ENCODE data around the gene CAMK2A. TPM values are rescaled to one million over a fixed set of nuclear protein-coding genes. Genes with fewer than 3 reads are reported as not detected.
A peak's percentile ranks its signal among the peaks of the same experiment; 100 is the strongest.

Gene CAMK2A
- total RNA-seq, 6 experiments from 2014 or later = 0.10 to 0.26 (median 0.23) TPM; not detected in 3

DNA sequence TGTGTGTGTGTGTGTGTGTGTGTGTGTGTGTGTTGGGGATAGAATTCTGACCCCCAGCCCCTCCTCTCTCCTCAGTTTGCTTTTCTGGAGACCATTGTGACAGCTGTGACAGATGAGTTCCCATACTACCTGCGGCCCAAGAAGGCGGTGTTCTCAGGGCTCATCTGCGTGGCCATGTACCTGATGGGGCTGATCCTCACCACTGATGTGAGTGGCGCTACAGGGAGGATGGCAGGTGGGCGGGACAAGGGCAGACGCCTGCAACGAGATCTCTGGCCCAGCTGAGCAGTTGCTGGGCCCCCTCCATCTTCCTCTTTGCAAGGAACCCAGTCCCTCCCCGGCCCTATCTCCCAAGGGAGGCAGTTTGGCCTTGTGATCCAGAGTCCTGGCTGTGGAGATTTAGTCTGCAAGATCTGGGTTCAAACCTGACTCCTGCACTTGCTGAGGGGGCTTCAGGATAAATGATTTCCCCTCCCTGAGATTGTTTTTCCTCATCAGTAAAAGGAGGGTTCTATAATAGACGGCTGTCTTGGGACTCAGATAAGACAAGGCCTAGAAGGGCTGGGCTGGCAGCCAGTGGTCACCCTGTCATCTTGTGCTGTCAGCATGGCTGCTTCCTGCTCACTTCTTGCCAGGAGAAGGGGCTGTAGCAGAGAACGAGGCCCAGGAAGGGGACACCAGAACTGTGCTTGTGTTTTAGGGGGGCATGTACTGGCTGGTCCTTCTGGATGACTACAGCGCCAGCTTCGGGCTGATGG lies 85.6 kb downstream of the CAMK2A start:
- peak in 1 of 4 donors; percentile 23 for ATAC-seq
- Histone ChIP-seq H3K4me1 (no peaks in the 10 kb centered on the region), H3K9me3 (no peaks in the 10 kb centered on the region), H3K4me3 (no peak overlapping the region), H3K36me3 (no peaks in the 10 kb centered on the region), H3K27ac (no peak overlapping the region), H3K27me3 (no peaks in the 10 kb centered on the region)
- 83% methylated on average over 4 of the region's 12 CpGs for WGBS (ENCODE audit: insufficient coverage, low coverage, low lambda C conversion rate, missing lambda C conversion rate)
- intact Hi-C loops (cut with DNase I) = no loop called here
- DNase-seq = no peak
- TF ChIP-seq POLR2A (IDR thresholded peaks at IDR 0.05) = no peak
- TF ChIP-seq, protein P1, sequence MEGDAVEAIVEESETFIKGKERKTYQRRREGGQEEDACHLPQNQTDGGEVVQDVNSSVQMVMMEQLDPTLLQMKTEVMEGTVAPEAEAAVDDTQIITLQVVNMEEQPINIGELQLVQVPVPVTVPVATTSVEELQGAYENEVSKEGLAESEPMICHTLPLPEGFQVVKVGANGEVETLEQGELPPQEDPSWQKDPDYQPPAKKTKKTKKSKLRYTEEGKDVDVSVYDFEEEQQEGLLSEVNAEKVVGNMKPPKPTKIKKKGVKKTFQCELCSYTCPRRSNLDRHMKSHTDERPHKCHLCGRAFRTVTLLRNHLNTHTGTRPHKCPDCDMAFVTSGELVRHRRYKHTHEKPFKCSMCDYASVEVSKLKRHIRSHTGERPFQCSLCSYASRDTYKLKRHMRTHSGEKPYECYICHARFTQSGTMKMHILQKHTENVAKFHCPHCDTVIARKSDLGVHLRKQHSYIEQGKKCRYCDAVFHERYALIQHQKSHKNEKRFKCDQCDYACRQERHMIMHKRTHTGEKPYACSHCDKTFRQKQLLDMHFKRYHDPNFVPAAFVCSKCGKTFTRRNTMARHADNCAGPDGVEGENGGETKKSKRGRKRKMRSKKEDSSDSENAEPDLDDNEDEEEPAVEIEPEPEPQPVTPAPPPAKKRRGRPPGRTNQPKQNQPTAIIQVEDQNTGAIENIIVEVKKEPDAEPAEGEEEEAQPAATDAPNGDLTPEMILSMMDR (IDR thresholded peaks at IDR 0.05) = no peak

DNA sequence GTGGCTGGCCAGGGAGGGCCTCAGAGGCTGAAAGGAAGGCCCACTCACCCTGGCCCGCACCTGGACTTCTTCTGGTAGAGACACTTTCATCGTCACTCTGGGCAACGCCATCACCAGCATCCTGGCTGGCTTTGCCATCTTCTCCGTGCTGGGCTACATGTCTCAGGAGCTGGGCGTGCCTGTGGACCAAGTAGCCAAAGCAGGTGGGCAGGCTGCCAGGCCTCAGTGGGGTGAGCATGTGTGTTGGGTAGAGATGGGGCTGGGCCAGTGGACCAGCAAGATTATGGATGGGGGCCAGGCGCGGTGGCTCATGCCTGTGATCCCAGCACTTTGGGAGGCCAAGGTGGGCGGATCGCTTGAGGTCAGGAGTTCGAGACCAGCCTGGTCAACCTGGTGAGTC lies 87.1 kb downstream of the CAMK2A start:
- TF ChIP-seq, protein P1 (IDR thresholded peaks at IDR 0.05) = no peak
- TF ChIP-seq POLR2A (IDR thresholded peaks at IDR 0.05) = no peak
- Histone ChIP-seq H3K27me3 (no peaks in the 10 kb centered on the region), H3K27ac (no peak overlapping the region), H3K4me3 (no peak overlapping the region), H3K36me3 (no peaks in the 10 kb centered on the region), H3K9me3 (no peaks in the 10 kb centered on the region), H3K4me1 (no peaks in the 10 kb centered on the region)
- intact Hi-C loops (cut with DNase I) = no loop called here
- WGBS (ENCODE audit: insufficient coverage, low coverage, low lambda C conversion rate, missing lambda C conversion rate) = no CpG with 5 or more reads among the region's 10 CpGs
- DNase-seq = no peak
- no peak for ATAC-seq

DNA sequence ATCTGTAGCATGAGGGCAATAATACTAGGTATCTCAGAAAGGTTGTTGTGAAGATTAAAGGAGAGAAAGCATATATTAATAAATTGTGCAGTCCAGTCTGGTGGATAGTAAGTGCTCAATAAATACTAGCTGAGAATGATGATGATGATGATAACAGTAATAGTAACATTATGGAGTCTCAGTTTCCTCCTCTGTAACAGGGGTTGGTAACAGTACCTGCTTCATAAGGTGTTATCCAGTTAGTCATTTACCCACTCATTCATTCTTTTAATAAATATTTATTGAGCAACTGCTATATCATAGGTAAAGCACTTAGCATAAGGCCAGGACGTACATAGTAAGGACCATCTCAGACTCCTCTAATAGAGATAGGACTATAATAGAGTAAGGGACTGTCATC lies 92.1 kb downstream of the CAMK2A start:
- H3K4me3 ChIP-seq = no peak overlapping the region
- intact Hi-C loops (cut with DNase I) = no loop called here
- H3K27ac ChIP-seq = no peak overlapping the region
- no peak for TF ChIP-seq POLR2A (IDR thresholded peaks at IDR 0.05)
- TF ChIP-seq, protein P1 (IDR thresholded peaks at IDR 0.05) = no peak
- no peaks in the 10 kb centered on the region for H3K9me3 ChIP-seq
- 100% methylated on average over 1 of the region's 1 CpG for WGBS (ENCODE audit: insufficient coverage, low coverage, low lambda C conversion rate, missing lambda C conversion rate)
- no peaks in the 10 kb centered on the region for H3K27me3 ChIP-seq
- H3K4me1 ChIP-seq = no peaks in the 10 kb centered on the region
- ATAC-seq (no peak), DNase-seq (no peak)
- H3K36me3 ChIP-seq = no peaks in the 10 kb centered on the region

DNA sequence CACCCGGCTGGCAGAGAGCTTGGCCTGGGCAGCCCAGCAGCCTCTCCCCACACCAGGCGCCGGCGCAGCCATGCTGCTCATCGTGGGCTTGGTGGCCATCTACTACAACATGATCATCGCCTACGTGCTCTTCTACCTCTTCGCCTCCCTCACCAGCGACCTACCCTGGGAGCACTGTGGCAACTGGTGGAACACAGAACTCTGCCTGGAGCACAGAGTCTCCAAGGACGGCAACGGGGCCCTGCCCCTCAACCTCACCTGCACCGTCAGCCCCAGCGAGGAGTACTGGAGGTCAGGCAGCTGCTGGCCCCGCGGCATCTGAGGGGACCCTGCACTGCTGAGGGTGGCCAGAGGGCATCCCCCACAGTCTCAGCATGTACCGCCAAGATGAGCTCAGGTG lies 92.6 kb downstream of the CAMK2A start:
- TF ChIP-seq POLR2A (IDR thresholded peaks at IDR 0.05) = no peak
- TF ChIP-seq, protein P1 (IDR thresholded peaks at IDR 0.05) = no peak
- no peak for ATAC-seq
- H3K27me3 ChIP-seq = no peaks in the 10 kb centered on the region
- no peaks in the 10 kb centered on the region for H3K9me3 ChIP-seq
- intact Hi-C loops (cut with DNase I) = no loop called here
- H3K4me3 ChIP-seq = no peak overlapping the region
- WGBS (ENCODE audit: insufficient coverage, low coverage, low lambda C conversion rate, missing lambda C conversion rate) = no CpG with 5 or more reads among the region's 16 CpGs
- no peaks in the 10 kb centered on the region for H3K36me3 ChIP-seq
- DNase-seq = no peak
- no peaks in the 10 kb centered on the region for H3K4me1 ChIP-seq
- H3K27ac ChIP-seq = no peak overlapping the region
